ENCODE data around the gene FN3KRP.
A peak's percentile ranks its signal among the peaks of the same experiment; 100 is the strongest.

The FN3KRP gene

DNA sequence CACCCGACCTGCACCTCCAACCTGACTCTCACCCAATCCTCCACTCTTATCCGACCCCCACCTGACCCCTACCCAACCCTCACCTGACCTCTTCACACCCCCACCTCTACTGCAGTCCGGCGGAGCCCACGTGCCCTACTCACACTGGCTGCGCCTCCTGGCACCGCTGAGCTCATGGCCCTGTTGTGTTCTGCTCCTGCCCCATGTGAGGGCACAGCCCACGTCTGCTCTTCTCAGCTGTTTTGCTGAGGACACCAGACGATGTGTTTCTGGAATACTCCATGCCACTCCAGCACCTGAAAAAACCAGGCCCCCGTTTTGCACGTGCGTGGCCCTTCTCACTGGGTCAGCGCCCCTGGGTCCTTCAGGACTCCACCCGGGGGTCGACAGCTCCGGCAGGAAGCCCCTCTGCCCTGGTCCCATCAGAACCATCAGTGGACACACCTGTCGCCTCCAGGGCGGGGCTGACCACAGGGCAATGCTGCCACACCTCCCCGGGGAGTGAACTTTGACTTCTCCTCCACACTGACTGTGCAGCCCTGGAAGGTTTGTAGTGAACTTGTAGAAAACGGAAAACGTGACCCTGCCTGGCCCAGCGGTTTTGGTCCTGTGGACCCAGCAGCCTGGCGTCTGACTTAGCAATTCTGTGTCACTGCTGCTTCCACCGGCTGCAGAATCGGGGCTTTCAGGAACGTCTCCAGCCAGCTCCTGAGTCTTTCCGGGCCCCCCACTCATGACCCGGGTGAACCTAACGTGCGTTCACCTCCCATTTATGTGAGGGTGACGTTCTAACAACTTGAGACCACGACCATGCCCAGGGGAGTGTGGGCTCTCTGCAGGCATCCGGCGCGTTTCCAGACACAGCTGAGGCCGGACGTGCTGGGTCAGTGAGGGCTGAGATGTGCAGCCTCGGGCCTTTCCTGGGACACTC, 12.3 kb upstream of the FN3KRP start:
- no peak for DNase-seq (ENCODE audit: extremely low spot score)
- ChIA-PET POLR2A (no interaction called here), CTCF (no interaction called here)
- TF ChIP-seq, protein P1, sequence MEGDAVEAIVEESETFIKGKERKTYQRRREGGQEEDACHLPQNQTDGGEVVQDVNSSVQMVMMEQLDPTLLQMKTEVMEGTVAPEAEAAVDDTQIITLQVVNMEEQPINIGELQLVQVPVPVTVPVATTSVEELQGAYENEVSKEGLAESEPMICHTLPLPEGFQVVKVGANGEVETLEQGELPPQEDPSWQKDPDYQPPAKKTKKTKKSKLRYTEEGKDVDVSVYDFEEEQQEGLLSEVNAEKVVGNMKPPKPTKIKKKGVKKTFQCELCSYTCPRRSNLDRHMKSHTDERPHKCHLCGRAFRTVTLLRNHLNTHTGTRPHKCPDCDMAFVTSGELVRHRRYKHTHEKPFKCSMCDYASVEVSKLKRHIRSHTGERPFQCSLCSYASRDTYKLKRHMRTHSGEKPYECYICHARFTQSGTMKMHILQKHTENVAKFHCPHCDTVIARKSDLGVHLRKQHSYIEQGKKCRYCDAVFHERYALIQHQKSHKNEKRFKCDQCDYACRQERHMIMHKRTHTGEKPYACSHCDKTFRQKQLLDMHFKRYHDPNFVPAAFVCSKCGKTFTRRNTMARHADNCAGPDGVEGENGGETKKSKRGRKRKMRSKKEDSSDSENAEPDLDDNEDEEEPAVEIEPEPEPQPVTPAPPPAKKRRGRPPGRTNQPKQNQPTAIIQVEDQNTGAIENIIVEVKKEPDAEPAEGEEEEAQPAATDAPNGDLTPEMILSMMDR (IDR thresholded peaks at IDR 0.05; ENCODE audit: control extremely low read depth, extremely low read depth, low read depth, missing control alignments) = no peak

DNA sequence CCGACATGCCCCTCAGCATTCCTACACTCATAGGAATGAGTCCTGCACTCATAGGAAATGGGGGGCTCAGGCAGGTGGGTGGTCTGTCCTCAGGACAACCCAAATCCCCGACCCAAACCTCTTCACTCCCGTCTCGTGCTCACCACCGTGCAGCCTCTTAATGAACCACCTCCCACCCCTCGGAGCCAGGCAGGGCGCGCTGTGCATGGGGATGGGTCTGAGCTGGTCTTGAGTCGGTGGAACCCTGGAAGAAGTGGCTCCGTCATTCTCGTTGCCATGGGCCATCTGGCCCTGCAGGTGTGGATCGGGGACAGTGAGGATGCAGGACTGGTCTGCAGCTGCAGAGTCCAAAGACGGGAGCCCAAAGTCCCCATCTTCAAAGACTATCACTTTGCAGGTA, 11.6 kb upstream of the FN3KRP start:
- no peak for DNase-seq (ENCODE audit: extremely low spot score)
- CTCF ChIA-PET = no interaction called here
- POLR2A ChIA-PET = no interaction called here
- TF ChIP-seq, protein P1 (IDR thresholded peaks at IDR 0.05; ENCODE audit: control extremely low read depth, extremely low read depth, low read depth, missing control alignments) = no peak

DNA sequence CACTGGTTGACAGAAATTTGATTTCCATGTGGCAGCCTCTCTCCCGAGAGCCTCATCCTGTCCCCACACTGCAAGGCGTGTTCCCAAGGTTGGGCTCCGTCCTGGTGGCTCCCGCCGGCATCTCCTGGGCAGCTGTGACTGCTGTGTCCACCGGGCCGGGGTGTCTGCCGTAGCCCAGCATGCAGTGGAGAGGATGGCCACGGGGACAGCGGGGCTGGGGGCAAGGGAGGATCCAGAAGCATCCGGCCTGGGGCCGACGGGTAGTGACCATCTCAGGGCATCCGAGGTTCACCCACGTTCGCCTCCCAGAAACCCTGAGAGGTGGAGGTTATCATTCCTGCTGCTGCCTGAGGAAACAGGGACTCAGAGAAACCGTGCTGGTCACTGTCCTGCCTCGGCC, 10.8 kb upstream of the FN3KRP start:
- CTCF ChIA-PET = no interaction called here
- TF ChIP-seq, protein P1 (IDR thresholded peaks at IDR 0.05; ENCODE audit: control extremely low read depth, extremely low read depth, low read depth, missing control alignments) = no peak
- POLR2A ChIA-PET = no interaction called here
- DNase-seq (ENCODE audit: extremely low spot score) = no peak

DNA sequence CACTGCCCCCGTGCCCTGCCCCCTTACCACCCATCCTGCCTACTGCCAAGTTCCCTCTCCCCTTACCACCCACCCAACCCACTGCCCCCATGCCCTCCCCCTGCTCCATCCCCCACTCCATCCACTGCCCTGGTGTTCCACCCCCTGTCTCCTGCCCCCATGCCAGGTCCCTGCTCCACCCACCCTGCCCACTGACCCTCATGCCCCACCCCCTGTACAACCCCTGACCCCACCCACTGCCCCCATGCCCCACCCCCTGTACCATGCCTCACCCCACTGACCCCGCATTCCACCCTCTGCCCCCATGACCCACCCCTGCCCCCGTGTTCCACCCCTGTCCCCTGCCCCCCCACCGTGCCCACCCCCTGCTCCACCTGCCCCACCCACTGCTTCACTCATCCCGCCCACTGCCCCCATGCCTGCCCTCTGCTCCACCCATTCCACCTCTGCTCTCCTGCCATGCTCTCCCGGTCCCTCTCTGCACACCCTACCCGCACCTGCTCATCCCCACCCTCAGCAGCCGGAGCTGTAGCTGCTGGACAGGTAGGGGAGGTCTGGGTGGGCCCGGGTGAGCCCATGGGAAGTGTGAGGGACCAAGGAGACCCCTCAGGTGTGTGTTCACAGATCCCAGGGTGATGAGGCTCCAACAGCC, 7.4 kb upstream of the FN3KRP start:
- peak; percentile 44 for DNase-seq (ENCODE audit: extremely low spot score)
- POLR2A ChIA-PET = no interaction called here
- TF ChIP-seq, protein P1 (IDR thresholded peaks at IDR 0.05; ENCODE audit: control extremely low read depth, extremely low read depth, low read depth, missing control alignments) = no peak
- CTCF ChIA-PET = no interaction called here

DNA sequence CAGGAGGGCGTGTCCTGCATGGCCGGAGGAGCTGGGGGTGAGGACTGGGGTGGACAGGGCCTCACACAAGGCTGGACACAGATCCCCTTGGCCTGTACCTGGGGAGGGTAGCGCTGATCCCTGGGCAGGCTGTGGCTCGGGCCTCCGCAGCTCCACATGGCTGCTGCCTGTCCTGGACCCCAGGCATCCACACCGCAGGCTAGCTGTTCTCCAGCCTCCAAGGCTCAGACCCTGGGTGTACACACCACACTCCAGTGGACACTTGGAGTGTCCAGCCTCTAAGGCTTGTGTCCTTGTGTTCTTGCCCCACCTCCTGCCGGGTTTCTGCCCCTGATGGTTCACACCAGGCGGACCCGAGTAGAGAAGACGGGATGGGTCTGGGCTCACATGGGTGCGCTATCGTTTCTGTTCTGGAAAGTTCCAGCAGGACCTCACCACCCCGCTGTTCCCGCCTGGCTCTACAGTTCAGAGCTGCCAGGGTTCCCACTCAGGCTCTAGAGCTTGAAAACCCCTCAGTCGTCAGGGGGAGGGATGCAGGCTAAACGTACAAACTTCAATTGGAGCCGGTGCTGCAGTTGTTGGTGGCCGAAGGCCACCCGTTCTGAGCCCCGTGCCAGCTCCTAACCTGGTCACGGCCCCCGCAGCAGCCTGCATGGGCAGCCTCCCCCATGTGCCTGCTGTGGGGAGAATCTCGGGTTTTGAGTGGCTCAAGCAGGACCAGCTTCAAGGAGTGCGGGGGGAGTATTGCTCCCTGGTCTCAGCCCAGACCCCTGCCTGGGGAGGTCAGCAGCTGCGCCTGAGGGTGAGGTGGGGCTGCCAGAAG, 6.6 kb upstream of the FN3KRP start:
- CTCF ChIA-PET = no interaction called here
- TF ChIP-seq, protein P1 (IDR thresholded peaks at IDR 0.05; ENCODE audit: control extremely low read depth, extremely low read depth, low read depth, missing control alignments) = no peak
- no peak for DNase-seq (ENCODE audit: extremely low spot score)
- POLR2A ChIA-PET = no interaction called here

DNA sequence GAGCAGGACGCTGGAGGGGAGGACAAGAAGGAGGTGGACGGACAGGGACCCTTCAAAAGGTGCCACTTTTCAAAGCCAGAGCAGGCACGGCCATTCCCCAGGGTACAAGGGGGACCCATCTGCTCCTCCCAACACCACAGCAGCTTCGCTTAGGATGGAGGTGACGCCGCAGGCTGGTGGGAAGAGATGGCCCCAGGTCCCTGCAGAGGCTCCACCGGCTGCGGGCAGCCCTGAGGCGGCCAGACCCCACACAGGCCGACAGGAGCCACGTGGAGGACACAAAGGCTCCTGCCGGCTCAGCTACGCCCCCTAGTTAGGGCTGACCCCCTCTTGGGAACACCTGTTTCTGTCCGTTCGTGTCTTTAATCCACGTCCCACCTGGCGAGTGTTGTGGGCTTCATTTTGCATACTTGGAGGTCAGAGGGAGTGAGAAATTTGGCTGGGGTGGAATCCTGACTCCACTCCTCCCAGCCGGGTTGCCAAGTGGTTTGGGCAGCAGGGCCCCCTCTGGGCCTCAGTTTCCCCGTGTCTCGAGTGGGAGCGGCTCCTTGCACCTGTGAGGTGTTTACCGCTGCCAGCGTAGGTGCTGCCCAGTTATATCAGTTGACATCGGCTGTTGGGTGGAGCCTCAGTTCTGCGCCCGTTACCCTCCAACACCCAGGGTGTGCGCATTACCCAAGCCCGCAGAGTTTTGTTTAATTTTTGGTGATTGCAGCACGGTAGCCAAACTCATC, 5.8 kb upstream of the FN3KRP start:
- DNase-seq (ENCODE audit: extremely low spot score) = no peak
- ChIA-PET CTCF (no interaction called here), POLR2A (no interaction called here)
- TF ChIP-seq, protein P1 (IDR thresholded peaks at IDR 0.05; ENCODE audit: control extremely low read depth, extremely low read depth, low read depth, missing control alignments) = peak; percentile 23

All from GM10248 (cell line).